T-helper 2 cell (primary cell): ENCODE data around the gene TENM4.
A peak's percentile ranks its signal among the peaks of the same experiment; 100 is the strongest.

Experiments used
- DNase-seq, 5 experiments: peaks; one replicate each; pipeline versions ENCODE4 v3.0.0 to v3.0.0-alpha.2; 2012 to 2022

TENM4 gene

DNA sequence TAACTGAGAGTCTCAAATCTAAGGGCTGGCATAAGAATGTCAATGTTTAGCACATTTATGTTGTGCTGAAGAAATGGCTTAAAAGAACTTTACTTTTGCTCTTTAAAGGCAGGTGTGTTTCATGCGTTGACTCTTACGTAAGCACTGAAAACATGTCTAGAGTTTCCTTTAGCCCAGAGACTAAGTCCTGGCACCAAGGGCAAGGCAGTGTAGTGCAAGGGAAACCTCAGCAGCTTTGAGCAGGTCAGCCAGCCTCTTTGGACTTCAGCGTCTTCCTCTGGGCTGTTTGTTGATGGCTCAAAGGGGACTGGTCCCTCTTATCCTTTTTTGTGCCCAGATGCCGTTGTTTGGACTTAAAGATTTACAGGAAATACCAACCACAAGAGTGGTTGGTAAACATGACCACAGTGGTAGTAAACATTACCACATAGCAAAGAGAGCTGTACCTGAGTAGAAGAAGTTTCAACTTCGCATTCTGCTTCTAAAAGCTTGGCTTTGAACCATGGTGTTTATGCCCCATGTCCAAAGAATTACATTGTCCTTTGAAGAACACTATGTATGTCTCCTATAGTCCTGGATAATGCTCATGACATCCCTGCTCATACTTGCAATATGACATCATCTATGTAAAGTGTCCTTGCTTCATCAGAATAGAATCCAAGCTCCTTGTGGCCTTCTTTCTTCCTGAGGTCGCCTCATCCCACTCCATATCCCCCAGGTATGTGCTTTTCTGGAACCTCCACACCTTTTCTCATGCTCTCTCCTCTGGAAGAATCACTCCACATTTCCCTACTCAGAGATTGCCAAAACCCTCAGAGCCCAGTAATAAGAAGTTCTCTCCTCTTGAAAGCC is 23.5 kb downstream of the TENM4 start:
- no peak for DNase-seq

DNA sequence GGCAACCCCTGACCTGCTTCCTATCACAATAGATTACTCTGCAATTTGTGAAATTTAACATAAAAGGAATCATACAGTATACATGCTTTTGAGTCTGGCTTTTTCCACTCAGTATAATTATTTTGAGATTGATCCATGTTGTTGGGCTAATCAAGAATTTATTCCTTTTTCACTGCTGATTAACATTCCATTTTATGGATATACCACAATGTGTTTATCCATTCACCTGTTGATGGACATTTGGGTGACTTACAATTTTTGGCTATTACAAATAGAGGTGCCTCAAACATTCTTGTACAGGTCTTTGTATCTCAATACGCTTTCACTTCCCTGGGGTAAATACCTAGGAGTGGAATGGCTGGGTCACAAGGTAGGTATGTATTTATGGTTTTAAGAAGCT is 24.9 kb downstream of the TENM4 start:
- no peak for DNase-seq

DNA sequence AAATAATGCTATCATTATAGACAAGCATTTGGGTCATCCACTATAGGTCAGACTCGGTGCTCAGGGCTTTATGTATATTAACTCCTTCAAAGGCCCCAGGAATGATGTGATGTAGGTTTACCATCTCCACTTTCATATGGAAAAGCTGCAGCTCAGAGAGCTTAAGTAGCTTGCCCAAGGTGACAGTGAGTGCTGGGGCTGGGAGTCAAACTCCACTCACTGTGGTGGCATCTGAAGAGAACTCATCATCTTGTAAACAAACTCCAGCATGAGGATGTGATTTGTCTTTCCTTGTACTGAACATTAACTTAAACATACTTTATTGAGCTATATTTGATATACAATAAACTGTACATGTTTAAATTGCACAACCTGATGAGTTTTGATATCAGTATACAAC is 25.4 kb downstream of the TENM4 start:
- DNase-seq: no peak

DNA sequence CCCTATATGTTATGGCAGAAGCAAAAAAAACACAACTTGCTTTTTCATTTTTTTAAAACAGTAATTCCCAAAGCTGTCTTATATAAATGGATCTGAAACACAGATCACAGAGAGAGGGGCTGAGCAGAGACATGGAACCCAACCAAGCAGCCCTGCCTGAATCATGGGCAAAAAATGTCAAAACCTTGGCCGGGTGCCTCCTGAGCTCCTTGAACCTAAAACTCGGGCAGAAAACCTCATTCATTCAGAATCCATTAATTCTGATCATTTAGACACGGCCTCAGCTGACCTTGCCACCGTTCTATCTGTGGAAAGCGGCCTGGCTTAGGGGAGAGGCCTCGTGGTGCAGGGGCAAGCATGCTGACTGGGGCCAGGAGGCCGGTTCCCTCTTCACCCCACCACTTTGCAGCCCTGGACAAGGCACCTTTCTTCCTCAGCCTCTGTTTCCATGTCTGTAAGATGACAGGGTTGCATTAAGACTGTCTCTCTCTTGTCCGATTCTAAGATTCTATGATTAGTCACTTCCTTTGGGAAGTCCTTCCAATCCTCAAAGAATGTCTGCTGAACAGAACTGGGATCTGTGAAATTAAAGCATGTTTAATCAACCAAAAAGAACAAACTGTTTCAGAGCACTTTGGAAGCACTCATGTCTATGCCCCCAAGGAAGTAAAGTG is 26.0 kb downstream of the TENM4 start:
- no peak for DNase-seq

DNA sequence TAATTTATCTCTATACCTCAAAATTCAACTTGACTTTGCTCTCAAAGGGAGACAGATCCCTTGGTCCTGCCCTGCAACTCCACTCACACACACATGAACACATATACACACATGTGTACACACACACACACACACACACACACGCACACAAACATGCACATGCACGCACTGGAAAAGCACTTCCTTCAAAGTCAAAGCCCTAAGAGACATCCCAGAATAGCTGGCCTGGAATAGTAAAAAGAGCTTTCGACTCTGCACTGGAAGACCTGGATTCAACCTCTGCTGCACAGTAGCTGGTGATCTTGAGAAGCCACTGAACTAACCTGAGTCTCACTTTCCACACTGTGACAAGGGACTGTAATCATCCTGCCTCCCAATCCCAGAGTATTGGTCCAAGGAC is 26.8 kb downstream of the TENM4 start:
- no peak for DNase-seq

DNA sequence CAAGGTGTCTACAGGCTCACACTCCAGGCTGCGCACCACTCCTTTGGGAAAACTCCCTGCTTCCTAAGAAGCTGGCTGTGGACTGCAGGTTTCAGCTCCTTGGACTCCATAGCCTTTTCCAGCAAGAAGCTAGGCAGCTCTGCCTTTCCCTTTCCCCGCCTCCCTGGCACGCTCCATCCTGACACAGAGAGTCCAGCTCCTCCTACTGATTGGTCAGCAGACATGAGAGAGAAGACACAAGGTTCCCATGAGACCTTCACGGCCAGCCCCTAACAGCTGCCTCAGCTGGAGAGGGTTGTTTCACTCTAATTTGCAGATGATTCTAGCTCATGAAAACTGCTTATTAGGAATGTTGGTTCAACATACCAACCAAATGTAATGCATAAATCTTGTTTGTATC is 27.6 kb downstream of the TENM4 start:
- DNase-seq: no peak

DNA sequence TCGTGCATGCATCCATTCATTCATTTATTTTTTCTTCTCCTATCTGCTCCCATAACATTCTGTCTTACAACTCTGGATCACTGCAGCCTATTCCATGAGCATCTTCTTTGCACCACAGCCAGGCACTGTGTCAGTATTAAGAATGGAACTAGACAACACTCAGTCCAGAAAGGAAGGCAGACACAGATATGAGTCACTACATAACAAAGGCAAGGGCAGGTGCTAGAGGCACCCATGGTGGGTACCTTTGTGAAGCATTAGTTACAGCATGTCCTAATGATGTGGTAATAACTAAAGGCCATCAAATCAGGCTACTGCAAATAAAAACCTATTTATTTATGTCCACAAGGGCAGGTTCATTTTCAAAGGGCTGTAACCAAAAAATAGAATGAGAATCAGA is 28.1 kb downstream of the TENM4 start:
- no peak for DNase-seq

DNA sequence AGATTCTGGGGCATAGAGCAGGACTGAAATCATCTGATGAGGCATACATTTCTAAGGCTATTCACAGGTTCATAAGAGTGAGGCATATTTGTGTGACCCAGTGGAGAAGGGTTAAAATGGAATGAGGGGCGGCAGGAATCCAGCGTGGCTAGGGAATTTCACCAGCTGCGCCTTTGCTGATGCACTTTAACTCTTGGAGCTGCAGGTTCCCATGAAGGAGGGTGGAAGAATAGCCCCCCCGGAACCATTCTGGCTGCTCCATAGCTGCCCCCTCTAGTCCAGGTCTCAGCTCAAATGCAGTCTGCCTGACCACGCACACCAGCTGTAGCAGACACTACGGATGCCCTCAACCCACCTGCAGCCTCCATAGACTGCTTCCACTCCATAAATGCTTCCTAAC is 31.5 kb downstream of the TENM4 start:
- DNase-seq: no peak

DNA sequence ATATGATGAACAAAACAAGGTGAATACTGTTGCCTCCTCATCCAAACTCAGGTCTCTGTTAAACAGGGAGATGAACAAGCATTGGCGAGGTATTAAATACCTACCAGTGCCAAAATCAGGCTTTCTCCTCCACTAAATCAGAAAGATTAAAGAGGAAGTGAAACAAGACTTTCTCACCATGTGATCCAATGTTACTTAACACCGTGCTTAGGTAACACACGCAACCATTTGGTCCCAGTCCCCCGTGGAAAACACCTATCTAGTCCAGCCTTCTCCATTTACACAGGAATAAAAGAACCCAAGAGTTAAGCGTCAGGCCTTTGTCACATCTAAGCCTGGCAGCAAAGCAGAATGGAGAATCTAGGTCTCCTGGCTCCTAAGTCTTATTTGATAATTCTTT is 34.5 kb downstream of the TENM4 start:
- no peak for DNase-seq

DNA sequence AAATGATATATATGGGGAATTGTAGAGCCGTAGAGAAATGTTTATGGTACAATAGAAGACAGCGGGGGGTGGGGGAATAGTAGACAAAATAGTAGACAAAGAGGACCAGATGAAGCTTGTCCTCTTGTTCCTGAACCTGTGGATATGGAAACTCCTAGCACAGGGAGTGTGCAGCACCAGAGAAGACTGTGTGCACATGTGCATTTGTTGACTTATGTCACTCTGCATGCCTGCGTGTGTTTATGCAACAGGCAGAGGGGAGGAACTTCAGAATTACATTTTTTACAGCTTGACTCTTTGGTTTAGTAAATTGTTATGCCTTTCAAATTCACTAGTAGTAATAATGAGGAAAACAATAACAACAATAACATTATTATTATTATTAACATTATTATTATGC is 36.0 kb downstream of the TENM4 start:
- DNase-seq: no peak

DNA sequence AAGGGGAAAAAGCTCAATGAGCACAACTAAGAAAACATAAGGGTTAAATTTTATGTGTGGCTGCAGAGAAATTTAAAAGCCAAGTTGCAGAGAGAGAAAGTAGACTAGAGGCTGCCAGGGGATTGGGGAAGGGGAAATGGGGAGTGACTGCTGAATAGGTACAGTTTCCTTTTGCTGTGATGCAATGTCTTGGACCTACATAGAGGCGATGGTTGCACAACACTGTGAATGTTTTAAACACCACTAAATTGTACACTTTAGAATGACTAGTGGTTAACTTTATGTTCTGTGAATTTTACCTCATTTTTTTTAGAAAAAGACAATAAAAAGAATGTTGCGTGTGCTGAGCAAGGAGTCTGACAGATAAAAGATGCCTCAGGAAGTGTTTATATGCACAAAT is 36.5 kb downstream of the TENM4 start:
- no peak for DNase-seq

DNA sequence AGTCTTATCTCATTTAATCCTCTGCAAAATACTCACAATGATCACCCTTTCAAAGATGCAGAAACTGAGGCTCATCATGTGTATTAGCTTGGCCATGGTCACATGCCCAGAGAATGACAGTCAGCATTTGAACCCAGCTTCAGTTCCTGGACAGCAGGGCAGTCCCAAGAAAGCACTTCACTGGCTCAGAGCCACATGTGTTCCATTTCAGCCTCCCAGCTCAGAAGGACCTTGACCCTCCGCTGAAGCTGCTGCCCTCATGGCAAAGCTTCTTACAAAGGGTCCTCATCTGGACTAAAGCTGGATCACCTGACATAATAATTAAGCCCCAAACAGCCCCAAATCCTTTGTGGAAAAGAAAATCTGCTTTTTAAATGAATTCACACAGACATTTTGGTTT is 37.0 kb downstream of the TENM4 start:
- no peak for DNase-seq

DNA sequence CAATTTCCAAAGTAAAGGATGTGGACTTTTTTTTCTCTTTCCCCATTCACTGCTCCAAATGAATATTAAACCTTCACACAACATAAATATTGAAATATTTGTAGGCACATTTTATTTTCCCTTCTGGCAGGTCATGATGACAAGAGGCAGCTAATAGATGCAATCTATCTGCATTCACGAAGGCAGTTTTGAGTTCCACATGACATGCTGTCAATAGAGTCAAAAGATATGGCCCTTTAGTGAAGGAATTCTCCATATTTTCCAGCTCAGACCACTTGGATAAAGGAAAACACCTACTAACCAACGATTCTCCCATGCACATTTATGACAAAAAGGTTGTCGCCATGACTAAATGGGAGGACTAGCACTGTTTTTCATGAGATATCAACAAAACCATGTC is 37.9 kb downstream of the TENM4 start:
- DNase-seq: no peak

DNA sequence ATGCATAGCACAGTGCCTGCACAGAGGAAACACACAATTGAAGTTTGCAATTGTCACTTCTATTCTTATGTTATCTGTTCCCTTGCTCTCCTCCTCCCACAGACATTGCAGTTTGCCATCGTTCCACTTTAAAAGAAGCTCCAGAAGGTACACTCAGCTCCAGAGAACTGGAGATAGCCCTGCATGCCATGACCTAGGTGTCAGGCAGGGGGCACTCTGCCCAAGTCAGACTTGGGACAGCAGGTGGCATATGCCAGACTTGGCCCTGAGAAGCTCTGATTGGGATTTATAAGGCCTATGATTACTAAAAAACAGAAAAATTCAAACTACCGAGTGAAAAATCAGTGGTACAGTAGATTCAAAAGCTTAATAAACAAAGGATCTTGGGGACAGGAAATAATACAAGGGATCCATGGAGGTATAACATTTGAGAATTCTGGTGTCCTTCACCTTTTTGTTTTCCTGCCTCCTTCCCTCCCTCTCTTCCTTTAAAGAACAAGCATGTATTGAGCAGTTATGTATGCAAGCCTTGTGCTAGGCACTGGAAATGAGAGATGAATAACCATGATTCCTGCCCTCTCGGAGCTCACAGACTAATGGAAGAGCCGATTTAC is 40.0 kb downstream of the TENM4 start:
- peak in 1 of 5 experiments; percentile 13 for DNase-seq

DNA sequence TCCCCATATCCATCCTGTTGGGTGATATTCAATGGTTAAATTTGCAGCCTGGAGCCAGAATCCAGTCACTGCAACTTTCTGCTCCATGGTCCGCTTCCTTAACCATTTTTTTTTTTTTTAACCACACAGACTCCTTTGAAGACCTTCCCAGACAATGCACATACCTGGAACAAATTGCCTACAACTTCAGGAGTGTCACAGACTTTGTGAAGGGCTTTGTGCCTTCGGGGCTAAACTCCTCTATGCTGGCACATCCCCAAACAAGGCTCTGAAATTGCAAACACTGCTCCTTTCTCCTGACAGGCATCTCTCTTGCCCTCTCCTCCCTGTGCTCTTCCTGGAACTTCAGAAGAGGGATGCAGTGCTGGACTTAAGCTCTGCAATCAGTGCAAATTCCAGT is 40.6 kb downstream of the TENM4 start:
- DNase-seq: no peak

DNA sequence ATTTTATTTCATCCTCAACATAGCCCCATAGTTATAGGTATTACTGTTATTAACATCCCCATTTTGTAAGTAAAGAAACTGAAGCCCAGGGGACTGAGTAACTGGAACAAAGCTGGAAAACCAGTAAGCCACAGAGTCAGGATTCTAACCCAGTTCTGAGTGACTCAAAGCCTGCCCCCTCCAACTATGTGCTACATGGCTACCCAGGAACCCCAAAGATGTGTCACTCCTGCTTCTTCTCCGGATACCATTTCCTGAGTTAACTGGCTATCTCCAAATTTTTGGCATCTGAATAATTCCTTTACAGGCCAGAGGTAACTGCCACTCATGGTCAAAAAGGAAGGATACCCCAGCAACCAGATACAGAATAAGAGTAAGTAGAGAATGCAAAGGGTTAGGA is 43.6 kb downstream of the TENM4 start:
- DNase-seq: no peak

DNA sequence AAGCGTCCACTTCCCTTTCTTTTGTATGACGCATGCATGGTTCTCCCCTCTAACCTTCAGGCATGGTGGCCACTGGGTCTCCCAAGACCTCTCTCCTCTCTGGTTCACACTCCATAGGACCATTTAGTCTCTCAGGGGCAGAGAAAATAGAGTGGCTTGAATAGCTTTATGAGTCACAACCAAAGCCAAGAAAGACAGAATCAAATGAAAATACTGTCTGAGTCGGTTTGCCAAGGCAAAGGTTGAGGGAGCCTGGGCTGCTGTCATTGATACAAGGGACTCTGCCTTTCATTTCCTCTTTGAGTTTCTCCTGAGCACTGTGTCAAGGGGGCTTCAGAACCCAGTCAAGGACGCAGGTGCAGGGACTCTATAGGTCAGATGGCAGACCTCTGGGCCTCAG is 44.2 kb downstream of the TENM4 start:
- DNase-seq: no peak

DNA sequence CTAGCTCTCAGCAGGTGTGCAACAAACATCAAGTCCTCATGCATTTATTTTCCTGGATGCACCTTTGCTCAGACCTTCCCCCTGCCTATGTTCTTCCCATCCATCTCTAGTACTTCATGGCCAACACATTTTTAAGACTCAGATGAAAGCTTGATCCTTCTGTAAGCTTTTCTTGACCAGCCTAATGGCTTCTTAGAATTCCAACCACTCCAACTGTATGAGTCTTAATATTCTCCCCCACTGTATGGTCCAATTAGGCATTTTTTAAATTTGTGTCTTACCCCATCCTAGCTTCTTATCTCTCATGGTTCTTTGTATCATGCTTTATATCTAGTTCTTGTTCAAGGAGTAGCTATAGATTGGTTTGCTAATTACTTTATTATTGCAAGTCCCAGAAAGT is 44.8 kb downstream of the TENM4 start:
- DNase-seq: no peak

DNA sequence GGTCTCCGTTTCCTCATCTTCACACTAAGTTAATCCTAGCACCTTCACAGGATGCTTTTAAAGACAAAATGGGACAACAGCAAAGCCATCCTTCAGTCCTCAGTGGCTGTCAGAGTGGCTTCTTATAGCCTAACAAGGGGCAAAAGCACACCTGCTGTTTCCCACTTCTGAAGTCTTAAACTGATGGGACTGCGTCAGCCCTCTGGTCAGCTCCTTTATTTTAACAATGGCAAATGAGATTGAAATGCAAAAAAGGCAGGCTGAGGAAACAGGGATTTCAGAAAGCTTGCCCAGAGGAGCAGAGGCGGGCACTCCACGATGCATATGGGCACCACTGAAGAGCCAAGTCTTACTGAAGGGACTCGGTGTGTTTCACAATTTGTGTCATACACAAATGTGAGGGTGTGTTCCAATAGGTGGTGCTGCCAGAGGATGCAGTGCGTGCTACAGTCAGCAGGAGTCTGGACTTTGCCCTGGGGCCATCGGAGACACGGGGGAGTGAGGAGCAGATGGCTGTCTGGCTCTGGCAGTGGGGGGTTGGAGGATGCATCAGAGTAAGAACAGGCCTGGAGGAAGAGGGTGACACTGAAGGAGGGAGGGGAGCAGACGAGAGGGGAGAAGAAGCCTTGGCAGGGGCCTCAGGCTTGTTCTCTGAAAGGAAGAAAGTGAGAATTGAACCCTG is 47.3 kb downstream of the TENM4 start:
- DNase-seq: no peak

DNA sequence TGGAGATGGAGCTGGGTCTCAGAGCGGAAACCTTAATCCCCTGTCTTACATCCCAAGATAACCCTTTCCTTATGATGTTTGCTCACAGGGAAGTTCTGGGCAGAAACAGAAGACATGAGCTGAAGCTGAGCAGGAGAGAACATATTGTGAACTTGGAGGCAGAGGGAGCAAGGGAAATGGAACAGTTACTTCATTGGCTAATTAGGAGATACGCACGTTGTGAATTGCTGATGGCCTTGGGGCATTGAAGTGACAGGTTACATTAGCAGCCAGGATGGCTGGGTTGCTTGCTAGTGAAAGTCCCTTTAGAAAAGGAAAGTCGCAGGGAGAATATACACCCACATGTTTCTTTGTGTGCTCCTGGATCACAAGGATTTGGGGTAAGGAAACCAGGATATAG is 48.7 kb downstream of the TENM4 start:
- no peak for DNase-seq

DNA sequence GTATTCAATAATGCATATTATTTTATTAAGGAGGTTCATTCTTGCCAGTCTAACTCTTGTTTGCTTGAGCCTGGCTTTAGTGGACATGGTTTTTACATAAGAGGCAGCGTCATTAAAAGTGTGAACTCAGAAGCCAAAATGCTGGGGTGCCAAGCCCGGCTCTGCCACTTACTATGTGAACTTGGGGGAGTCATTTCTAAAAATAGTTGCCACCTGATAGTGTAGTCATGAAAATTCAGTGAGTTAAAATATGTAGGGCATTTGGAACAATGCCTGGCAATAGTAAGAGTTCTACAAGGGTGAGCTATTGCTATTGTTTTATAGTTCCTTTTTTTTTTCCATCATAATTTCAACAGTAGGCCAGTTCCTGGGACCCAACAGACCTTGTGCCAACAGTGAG is 49.9 kb downstream of the TENM4 start:
- no peak for DNase-seq

DNA sequence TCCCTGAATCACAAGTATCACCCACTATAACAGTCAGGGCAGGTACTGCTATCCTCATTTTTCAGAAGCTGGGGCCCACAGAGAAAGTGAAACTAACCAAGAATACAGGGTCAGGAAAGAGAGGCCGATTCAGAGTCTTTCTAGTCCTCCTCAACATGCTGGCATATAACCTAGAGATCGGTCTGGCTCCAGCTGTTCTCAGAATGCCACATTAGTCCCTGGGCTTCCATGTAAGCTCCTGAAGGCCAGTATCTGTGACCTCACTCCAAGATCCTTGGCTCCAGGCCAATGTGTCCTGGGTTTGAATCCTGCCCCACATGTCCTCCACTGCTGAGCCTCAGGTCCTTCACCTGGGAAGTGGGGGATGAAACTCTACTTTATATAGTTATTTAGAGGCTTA is 50.4 kb downstream of the TENM4 start:
- no peak for DNase-seq

DNA sequence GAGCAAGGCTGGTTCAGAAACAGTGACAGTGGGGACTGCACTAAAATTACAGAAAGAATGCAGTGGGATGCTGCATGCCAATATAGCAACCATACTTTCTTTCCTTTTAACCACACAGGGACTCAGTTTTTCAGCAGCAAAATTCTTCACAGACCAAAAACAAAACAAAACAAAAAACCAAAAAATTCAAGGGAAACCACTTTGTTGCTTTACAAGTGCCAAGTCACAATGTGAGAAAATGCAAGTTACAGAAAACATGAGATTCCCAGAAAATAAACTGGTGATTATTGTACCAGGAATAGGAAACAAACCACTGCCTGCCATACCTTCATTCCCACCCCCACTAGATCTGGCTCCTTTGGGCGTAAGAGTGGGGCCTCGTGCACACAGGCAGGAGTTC is 52.6 kb downstream of the TENM4 start:
- no peak for DNase-seq

DNA sequence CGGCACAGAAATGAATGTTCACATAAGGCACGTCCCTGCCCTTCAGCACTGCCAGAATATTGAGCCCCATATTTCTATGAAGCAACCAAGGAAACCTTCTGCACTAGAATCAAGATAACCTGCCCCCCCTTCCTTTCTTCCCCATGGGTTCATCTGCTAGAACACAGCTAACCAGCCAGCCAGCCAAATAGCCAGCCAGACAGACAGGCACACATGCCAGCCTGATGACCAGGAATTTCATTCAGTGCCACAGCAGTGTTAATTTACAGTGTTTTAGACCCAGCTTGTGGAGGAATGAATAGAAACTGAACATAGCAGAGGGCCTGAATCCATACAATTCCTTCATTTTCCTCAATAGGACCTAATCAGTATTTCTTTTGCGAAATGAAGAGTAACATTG is 57.0 kb downstream of the TENM4 start:
- DNase-seq: no peak
